Measurements from ENCODE around the gene TBCEL.

Gene TBCEL

GRCh38 chr11:121132211-121132976 lies 108.5 kb downstream of the TBCEL start:
- Histone ChIP-seq H3K9me2 (replicated peaks; ENCODE audit: insufficient read depth, low read length) (no peaks in the 10 kb centered on the region), H3K9ac (ENCODE audit: low read length) (no peak overlapping the region), H4K20me1 (ENCODE audit: low read depth, low read length) (no peaks in the 10 kb centered on the region), H3K9me3 (ENCODE audit: insufficient read depth, low read length) (no peaks in the 10 kb centered on the region), H3K4me3 (ENCODE audit: insufficient read depth, low read length, poor library complexity, severe bottlenecking) (no peak overlapping the region), H2AFZ (ENCODE audit: low read depth, low read length, severe bottlenecking) (no peak overlapping the region), H3K27me3 (ENCODE audit: low read length) (no peaks in the 10 kb centered on the region), H3K27ac (ENCODE audit: low read depth, low read length) (no peak overlapping the region), H3F3A (ENCODE audit: insufficient read depth) (no peaks in the 10 kb centered on the region), H3K4me2 (ENCODE audit: low read depth, low read length, poor library complexity, severe bottlenecking) (no peak overlapping the region), H3K79me2 (ENCODE audit: insufficient read depth, low read length) (no peaks in the 10 kb centered on the region), H3K36me3 (ENCODE audit: low read length) (no peaks in the 10 kb centered on the region)
- TF ChIP-seq EZH2phosphoT487 (conservative IDR thresholded peaks at IDR 0.05; ENCODE audit: low read length), result no peak
- TF ChIP-seq, protein P1, sequence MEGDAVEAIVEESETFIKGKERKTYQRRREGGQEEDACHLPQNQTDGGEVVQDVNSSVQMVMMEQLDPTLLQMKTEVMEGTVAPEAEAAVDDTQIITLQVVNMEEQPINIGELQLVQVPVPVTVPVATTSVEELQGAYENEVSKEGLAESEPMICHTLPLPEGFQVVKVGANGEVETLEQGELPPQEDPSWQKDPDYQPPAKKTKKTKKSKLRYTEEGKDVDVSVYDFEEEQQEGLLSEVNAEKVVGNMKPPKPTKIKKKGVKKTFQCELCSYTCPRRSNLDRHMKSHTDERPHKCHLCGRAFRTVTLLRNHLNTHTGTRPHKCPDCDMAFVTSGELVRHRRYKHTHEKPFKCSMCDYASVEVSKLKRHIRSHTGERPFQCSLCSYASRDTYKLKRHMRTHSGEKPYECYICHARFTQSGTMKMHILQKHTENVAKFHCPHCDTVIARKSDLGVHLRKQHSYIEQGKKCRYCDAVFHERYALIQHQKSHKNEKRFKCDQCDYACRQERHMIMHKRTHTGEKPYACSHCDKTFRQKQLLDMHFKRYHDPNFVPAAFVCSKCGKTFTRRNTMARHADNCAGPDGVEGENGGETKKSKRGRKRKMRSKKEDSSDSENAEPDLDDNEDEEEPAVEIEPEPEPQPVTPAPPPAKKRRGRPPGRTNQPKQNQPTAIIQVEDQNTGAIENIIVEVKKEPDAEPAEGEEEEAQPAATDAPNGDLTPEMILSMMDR (IDR thresholded peaks at IDR 0.05; ENCODE audit: insufficient read depth, low read length, poor library complexity, severe bottlenecking), result no peak

- Histone ChIP-seq H3K9me3 (ENCODE audit: insufficient read depth, low read length) (no peaks in the 10 kb centered on the region), H3K27ac (ENCODE audit: low read depth, low read length) (no peak overlapping the region), H4K20me1 (ENCODE audit: low read depth, low read length) (no peaks in the 10 kb centered on the region), H3K9ac (ENCODE audit: low read length) (no peak overlapping the region), H3K27me3 (ENCODE audit: low read length) (no peaks in the 10 kb centered on the region), H3K9me2 (replicated peaks; ENCODE audit: insufficient read depth, low read length) (no peaks in the 10 kb centered on the region), H3K79me2 (ENCODE audit: insufficient read depth, low read length) (no peaks in the 10 kb centered on the region), H3K36me3 (ENCODE audit: low read length) (no peaks in the 10 kb centered on the region), H2AFZ (ENCODE audit: low read depth, low read length, severe bottlenecking) (no peak overlapping the region), H3F3A (ENCODE audit: insufficient read depth) (no peaks in the 10 kb centered on the region), H3K4me3 (ENCODE audit: insufficient read depth, low read length, poor library complexity, severe bottlenecking) (no peak overlapping the region), H3K4me2 (ENCODE audit: low read depth, low read length, poor library complexity, severe bottlenecking) (no peak overlapping the region)
- TF ChIP-seq EZH2phosphoT487 (conservative IDR thresholded peaks at IDR 0.05; ENCODE audit: low read length), result no peak
- TF ChIP-seq, protein P1 (IDR thresholded peaks at IDR 0.05; ENCODE audit: insufficient read depth, low read length, poor library complexity, severe bottlenecking), result no peak
These were observed 110.9 kb downstream of the TBCEL start for GRCh38 chr11:121134741-121135312.

DNA sequence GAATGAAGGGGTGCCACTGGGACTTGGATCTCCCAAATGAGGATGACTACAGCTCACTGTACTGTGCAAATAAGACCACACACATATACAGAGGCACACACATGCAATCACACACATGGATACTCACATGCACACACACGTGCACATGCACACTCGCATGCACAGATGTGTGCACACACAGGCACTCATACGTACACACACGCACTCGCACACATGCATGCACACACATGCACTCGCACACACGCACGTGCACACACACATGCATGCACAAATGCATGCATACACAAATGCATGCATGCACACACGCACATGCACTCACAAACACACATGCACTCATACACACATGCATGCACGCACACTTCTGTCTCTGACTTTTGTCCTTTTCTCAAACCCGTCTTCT lies 113.1 kb downstream of the TBCEL start:
- H3F3A ChIP-seq (ENCODE audit: insufficient read depth), result no peaks in the 10 kb centered on the region
- no peaks in the 10 kb centered on the region for H3K79me2 ChIP-seq (ENCODE audit: insufficient read depth, low read length)
- no peak overlapping the region for H3K27ac ChIP-seq (ENCODE audit: low read depth, low read length)
- no peak overlapping the region for H3K9ac ChIP-seq (ENCODE audit: low read length)
- H3K4me2 ChIP-seq (ENCODE audit: low read depth, low read length, poor library complexity, severe bottlenecking), result no peak overlapping the region
- H3K9me3 ChIP-seq (ENCODE audit: insufficient read depth, low read length), result no peaks in the 10 kb centered on the region
- H3K9me2 ChIP-seq (replicated peaks; ENCODE audit: insufficient read depth, low read length), result no peaks in the 10 kb centered on the region
- H3K4me3 ChIP-seq (ENCODE audit: insufficient read depth, low read length, poor library complexity, severe bottlenecking), result no peak overlapping the region
- H3K36me3 ChIP-seq (ENCODE audit: low read length), result no peaks in the 10 kb centered on the region
- 0 out of 2 replicates have a peak, but pooled peaks cover 2% of the 10 kb centered on the region for H3K27me3 ChIP-seq (ENCODE audit: low read length)
- no peak for TF ChIP-seq EZH2phosphoT487 (conservative IDR thresholded peaks at IDR 0.05; ENCODE audit: low read length)
- TF ChIP-seq, protein P1 (IDR thresholded peaks at IDR 0.05; ENCODE audit: insufficient read depth, low read length, poor library complexity, severe bottlenecking), result no peak
- no peak overlapping the region for H2AFZ ChIP-seq (ENCODE audit: low read depth, low read length, severe bottlenecking)
- H4K20me1 ChIP-seq (ENCODE audit: low read depth, low read length), result no peaks in the 10 kb centered on the region

Measured in SU-DHL-6 (cell line).